ENCODE results near the gene SHROOM4. TPM values are rescaled to one million over a fixed set of nuclear protein-coding genes. Genes with fewer than 3 reads are reported as not detected.

Gene SHROOM4
- total and polyA plus RNA-seq, 2 experiments from 2014 or later: 1.9 to 8.5 TPM

- Histone ChIP-seq H3K27me3 (ENCODE audit: insufficient read depth) (no peaks in the 10 kb centered on the region), H3K79me2 (replicated peaks; ENCODE audit: insufficient read depth) (no peaks in the 10 kb centered on the region), H3K4me2 (no peak overlapping the region), H2AFZ (no peak overlapping the region), H4K20me1 (replicated peaks; ENCODE audit: insufficient read depth) (no peaks in the 10 kb centered on the region; the same call in 1 of the 2 replicates), H3K4me3 (no peak overlapping the region), H3K9me2 (ENCODE audit: insufficient read depth) (no peaks in the 10 kb centered on the region), H3K4me1 (ENCODE audit: insufficient read depth) (peaks cover 9% of the 10 kb centered on the region; the same call in 1 of the 2 replicates), H3K36me3 (ENCODE audit: insufficient read depth) (no peaks in the 10 kb centered on the region), H3K27ac (ENCODE audit: low read depth) (no peak overlapping the region), H3F3A (replicated peaks; ENCODE audit: low read depth) (no peaks in the 10 kb centered on the region)
- no peak overlapping the region for H3K27ac Mint-ChIP-seq
- TF ChIP-seq, protein P1, sequence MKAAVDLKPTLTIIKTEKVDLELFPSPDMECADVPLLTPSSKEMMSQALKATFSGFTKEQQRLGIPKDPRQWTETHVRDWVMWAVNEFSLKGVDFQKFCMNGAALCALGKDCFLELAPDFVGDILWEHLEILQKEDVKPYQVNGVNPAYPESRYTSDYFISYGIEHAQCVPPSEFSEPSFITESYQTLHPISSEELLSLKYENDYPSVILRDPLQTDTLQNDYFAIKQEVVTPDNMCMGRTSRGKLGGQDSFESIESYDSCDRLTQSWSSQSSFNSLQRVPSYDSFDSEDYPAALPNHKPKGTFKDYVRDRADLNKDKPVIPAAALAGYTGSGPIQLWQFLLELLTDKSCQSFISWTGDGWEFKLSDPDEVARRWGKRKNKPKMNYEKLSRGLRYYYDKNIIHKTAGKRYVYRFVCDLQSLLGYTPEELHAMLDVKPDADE (IDR thresholded peaks at IDR 0.05): no peak
- no peak for TF ChIP-seq JUNB (IDR thresholded peaks at IDR 0.05; ENCODE audit: unreplicated experiment)
- TF ChIP-seq STAT1 (IDR thresholded peaks at IDR 0.05; ENCODE audit: unreplicated experiment): no peak
- TF ChIP-seq EZH2phosphoT487 (IDR thresholded peaks at IDR 0.05; ENCODE audit: unreplicated experiment): no peak
- TF ChIP-seq, protein P2, sequence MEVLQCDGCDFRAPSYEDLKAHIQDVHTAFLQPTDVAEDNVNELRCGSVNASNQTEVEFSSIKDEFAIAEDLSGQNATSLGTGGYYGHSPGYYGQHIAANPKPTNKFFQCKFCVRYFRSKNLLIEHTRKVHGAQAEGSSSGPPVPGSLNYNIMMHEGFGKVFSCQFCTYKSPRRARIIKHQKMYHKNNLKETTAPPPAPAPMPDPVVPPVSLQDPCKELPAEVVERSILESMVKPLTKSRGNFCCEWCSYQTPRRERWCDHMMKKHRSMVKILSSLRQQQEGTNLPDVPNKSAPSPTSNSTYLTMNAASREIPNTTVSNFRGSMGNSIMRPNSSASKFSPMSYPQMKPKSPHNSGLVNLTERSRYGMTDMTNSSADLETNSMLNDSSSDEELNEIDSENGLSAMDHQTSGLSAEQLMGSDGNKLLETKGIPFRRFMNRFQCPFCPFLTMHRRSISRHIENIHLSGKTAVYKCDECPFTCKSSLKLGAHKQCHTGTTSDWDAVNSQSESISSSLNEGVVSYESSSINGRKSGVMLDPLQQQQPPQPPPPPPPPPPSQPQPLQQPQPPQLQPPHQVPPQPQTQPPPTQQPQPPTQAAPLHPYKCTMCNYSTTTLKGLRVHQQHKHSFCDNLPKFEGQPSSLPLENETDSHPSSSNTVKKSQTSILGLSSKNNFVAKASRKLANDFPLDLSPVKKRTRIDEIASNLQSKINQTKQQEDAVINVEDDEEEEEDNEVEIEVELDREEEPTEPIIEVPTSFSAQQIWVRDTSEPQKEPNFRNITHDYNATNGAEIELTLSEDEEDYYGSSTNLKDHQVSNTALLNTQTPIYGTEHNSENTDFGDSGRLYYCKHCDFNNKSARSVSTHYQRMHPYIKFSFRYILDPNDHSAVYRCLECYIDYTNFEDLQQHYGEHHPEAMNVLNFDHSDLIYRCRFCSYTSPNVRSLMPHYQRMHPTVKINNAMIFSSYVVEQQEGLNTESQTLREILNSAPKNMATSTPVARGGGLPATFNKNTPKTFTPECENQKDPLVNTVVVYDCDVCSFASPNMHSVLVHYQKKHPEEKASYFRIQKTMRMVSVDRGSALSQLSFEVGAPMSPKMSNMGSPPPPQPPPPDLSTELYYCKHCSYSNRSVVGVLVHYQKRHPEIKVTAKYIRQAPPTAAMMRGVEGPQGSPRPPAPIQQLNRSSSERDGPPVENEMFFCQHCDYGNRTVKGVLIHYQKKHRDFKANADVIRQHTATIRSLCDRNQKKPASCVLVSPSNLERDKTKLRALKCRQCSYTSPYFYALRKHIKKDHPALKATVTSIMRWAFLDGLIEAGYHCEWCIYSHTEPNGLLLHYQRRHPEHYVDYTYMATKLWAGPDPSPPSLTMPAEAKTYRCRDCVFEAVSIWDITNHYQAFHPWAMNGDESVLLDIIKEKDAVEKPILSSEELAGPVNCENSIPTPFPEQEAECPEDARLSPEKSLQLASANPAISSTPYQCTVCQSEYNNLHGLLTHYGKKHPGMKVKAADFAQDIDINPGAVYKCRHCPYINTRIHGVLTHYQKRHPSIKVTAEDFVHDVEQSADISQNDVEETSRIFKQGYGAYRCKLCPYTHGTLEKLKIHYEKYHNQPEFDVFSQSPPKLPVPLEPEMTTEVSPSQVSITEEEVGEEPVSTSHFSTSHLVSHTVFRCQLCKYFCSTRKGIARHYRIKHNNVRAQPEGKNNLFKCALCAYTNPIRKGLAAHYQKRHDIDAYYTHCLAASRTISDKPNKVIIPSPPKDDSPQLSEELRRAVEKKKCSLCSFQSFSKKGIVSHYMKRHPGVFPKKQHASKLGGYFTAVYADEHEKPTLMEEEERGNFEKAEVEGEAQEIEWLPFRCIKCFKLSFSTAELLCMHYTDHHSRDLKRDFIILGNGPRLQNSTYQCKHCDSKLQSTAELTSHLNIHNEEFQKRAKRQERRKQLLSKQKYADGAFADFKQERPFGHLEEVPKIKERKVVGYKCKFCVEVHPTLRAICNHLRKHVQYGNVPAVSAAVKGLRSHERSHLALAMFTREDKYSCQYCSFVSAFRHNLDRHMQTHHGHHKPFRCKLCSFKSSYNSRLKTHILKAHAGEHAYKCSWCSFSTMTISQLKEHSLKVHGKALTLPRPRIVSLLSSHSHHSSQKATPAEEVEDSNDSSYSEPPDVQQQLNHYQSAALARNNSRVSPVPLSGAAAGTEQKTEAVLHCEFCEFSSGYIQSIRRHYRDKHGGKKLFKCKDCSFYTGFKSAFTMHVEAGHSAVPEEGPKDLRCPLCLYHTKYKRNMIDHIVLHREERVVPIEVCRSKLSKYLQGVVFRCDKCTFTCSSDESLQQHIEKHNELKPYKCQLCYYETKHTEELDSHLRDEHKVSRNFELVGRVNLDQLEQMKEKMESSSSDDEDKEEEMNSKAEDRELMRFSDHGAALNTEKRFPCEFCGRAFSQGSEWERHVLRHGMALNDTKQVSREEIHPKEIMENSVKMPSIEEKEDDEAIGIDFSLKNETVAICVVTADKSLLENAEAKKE (CRISPR knock-in tag; IDR thresholded peaks at IDR 0.05): no peak
- no peak for TF ChIP-seq ZNF114 (CRISPR knock-in tag; IDR thresholded peaks at IDR 0.05)
- TF ChIP-seq CTCF (conservative IDR thresholded peaks at IDR 0.05; ENCODE audit: low read depth in 2 of 2): no peak
- no peak for TF ChIP-seq POLR2AphosphoS5 (IDR thresholded peaks at IDR 0.05; ENCODE audit: low read depth)
- TF ChIP-seq NANOG (IDR thresholded peaks at IDR 0.05; ENCODE audit: borderline replicate concordance): no peak
- no peak for TF ChIP-seq REST (IDR thresholded peaks at IDR 0.05; ENCODE audit: unreplicated experiment)
- TF ChIP-seq EZH2 (IDR thresholded peaks at IDR 0.05; ENCODE audit: low read depth, unreplicated experiment): no peak
- no peak for TF ChIP-seq CREB1 (CRISPR knock-in tag; IDR thresholded peaks at IDR 0.05; ENCODE audit: low read depth)
- no peak for TF ChIP-seq ZNF331 (CRISPR knock-in tag; IDR thresholded peaks at IDR 0.05; ENCODE audit: low read depth)
- peaks cover 5% of the 10 kb centered on the region for H3K27me3 Mint-ChIP-seq (ENCODE audit: insufficient read depth, low read depth, poor library complexity)
- H3K9me3 Mint-ChIP-seq: no peaks in the 10 kb centered on the region
- H3K4me3 Mint-ChIP-seq: no peak overlapping the region
- peaks cover 26% of the 10 kb centered on the region; the same call in 2 of the 3 replicates for H3K4me1 Mint-ChIP-seq
- no peaks in the 10 kb centered on the region; the same call in 2 of the 3 replicates for H3K36me3 Mint-ChIP-seq (ENCODE audit: low read depth)
- DNase-seq (ENCODE audit: low spot score) (no peak), ATAC-seq (no peak)
These were observed 12.9 kb downstream of the SHROOM4 start for GRCh38 chrX:50801135-50801534.
